Measurements from ENCODE around the gene METTL26.

GRCh38 chr16:672851-673250, 36.7 kb upstream of the METTL26 start:
- TF ChIP-seq CTCF (IDR thresholded peaks at IDR 0.05; ENCODE audit: control extremely low read depth in 1 of 3, insufficient read depth in 1 of 3, low read depth in 1 of 3, low read length in 3 of 3) (no peak), MAX (IDR thresholded peaks at IDR 0.05) (no peak), CHD2 (IDR thresholded peaks at IDR 0.05; ENCODE audit: low read length) (no peak), EZH2 (IDR thresholded peaks at IDR 0.05; ENCODE audit: low read depth, low read length, severe bottlenecking) (no peak), ZNF274 (IDR thresholded peaks at IDR 0.05; ENCODE audit: borderline replicate concordance, extremely low read depth, low read length) (no peak), SAP30 (IDR thresholded peaks at IDR 0.05; ENCODE audit: insufficient read depth, insufficient replicate concordance, low read length) (no peak), RBBP5 (IDR thresholded peaks at IDR 0.05; ENCODE audit: borderline replicate concordance, low read depth, low read length) (no peak), GABPA (IDR thresholded peaks at IDR 0.05; ENCODE audit: borderline replicate concordance, insufficient read depth, low read length) (no peak), HDAC2 (IDR thresholded peaks at IDR 0.05; ENCODE audit: borderline replicate concordance in 1 of 2, low read depth in 2 of 2, low read length in 2 of 2) (no peak)

Measured in H1 (cell line).